HG03095 (cell line): Measurements from ENCODE around the gene ZNF74.

Experiments
- ATAC-seq: cut with Tn5 transposase; IDR thresholded peaks from one replicate; pipeline ENCODE4 v1.9.1; 2021; ENCODE audit warnings: moderate library complexity; ENCODE audit not compliant: unreplicated experiment

The ZNF74 gene

GRCh38 chr22:20418211-20418788 is 24.3 kb downstream of the ZNF74 start:
- ATAC-seq, result no peak

GRCh38 chr22:20419664-20419951 is 25.7 kb downstream of the ZNF74 start:
- ATAC-seq, result no peak

GRCh38 chr22:20420157-20420842 is 26.3 kb downstream of the ZNF74 start:
- no peak for ATAC-seq

GRCh38 chr22:20421507-20421874 is 27.5 kb downstream of the ZNF74 start:
- no peak for ATAC-seq

- ATAC-seq, result no peak
Measured at GRCh38 chr22:20422271-20423007, 28.5 kb downstream of the ZNF74 start.

- no peak for ATAC-seq
Measured at GRCh38 chr22:20423008-20423905, 29.3 kb downstream of the ZNF74 start.

GRCh38 chr22:20423906-20424551 is 30.1 kb downstream of the ZNF74 start:
- ATAC-seq, result no peak

- ATAC-seq, result no peak
Measured at GRCh38 chr22:20424568-20424931, 30.6 kb downstream of the ZNF74 start.

GRCh38 chr22:20424932-20425565 is 31.1 kb downstream of the ZNF74 start:
- no peak for ATAC-seq

GRCh38 chr22:20425566-20426258 is 31.8 kb downstream of the ZNF74 start:
- no peak for ATAC-seq

- no peak for ATAC-seq
Measured at GRCh38 chr22:20426259-20426615, 32.3 kb downstream of the ZNF74 start.

GRCh38 chr22:20427104-20427944 is 33.4 kb downstream of the ZNF74 start:
- no peak for ATAC-seq

GRCh38 chr22:20427945-20428417 is 34.0 kb downstream of the ZNF74 start:
- ATAC-seq, result no peak

- no peak for ATAC-seq
Measured at GRCh38 chr22:20428496-20429253, 34.7 kb downstream of the ZNF74 start.

- ATAC-seq, result no peak
Measured at GRCh38 chr22:20429254-20430100, 35.5 kb downstream of the ZNF74 start.

- ATAC-seq, result no peak
Measured at GRCh38 chr22:20430101-20430719, 36.3 kb downstream of the ZNF74 start.
